DMS153 treated with DMSO at 0.1 percent for 48 hours (cell line): ENCODE measurements around the gene INAVA.

Experiments
- DNase-seq: peaks from one replicate; lab custom pipeline; 2025; ENCODE audit not compliant: unreplicated experiment; lab: John Stamatoyannopoulos, UW

Gene INAVA

GRCh38 chr1:200894712-200895442 is at the start of gene INAVA:
Gene INAVA, plus strand, starts transcription at chr1:200894900. Its CDS starts 3,501 bp downstream, at chr1:200898401.
- no peak for DNase-seq

- no peak for DNase-seq
These were observed 49.3 kb upstream of the INAVA start for GRCh38 chr1:200845360-200845759.

GRCh38 chr1:200846398-200846797 is 48.3 kb upstream of the INAVA start:
- DNase-seq, result no peak

- no peak for DNase-seq
These were observed 45.3 kb upstream of the INAVA start for GRCh38 chr1:200849430-200849829.

GRCh38 chr1:200850554-200850953 is 44.1 kb upstream of the INAVA start:
- DNase-seq, result no peak

GRCh38 chr1:200856716-200857357 is 37.9 kb upstream of the INAVA start:
- DNase-seq, result no peak

GRCh38 chr1:200857804-200858203 is 36.9 kb upstream of the INAVA start:
- no peak for DNase-seq

- DNase-seq, result no peak
These were observed 32.6 kb upstream of the INAVA start for GRCh38 chr1:200861937-200862647.

GRCh38 chr1:200862713-200863415 is 31.8 kb upstream of the INAVA start:
- DNase-seq, result no peak

- no peak for DNase-seq
These were observed 28.6 kb upstream of the INAVA start for GRCh38 chr1:200866116-200866515.

GRCh38 chr1:200866521-200866920 is 28.2 kb upstream of the INAVA start:
- no peak for DNase-seq

GRCh38 chr1:200867018-200867811 is 27.5 kb upstream of the INAVA start:
- DNase-seq, result no peak

GRCh38 chr1:200869376-200869752 is 25.3 kb upstream of the INAVA start:
- DNase-seq, result no peak

GRCh38 chr1:200869753-200870391 is 24.8 kb upstream of the INAVA start:
- DNase-seq, result no peak

GRCh38 chr1:200872446-200873115 is 22.1 kb upstream of the INAVA start, which contains the start of gene GPR25:
Gene GPR25, plus strand, starts transcription at chr1:200872981. Its CDS starts 57 bp downstream, at chr1:200873038.
- no peak for DNase-seq

GRCh38 chr1:200873116-200873670 is 21.5 kb upstream of the INAVA start:
- no peak for DNase-seq

GRCh38 chr1:200873671-200874397 is 20.9 kb upstream of the INAVA start:
- DNase-seq, result no peak

- DNase-seq, result no peak
These were observed 20.0 kb upstream of the INAVA start for GRCh38 chr1:200874694-200875093.

GRCh38 chr1:200875416-200875815 is 19.3 kb upstream of the INAVA start:
- DNase-seq, result no peak
